GM18909 (cell line): ENCODE results near the gene RNF225.
A peak's percentile ranks its signal among the peaks of the same experiment; 100 is the strongest.
"Not testable (repeated sequence)": the region's sequence is repeated elsewhere in the genome, so short reads cannot be mapped to it uniquely, and the experiment has no call there.

Experiments used
- ATAC-seq: cut with Tn5 transposase; IDR thresholded peaks from one replicate; pipeline ENCODE4 v1.9.1; 2021; ENCODE audit warnings: mild to moderate bottlenecking; ENCODE audit not compliant: unreplicated experiment, poor library complexity

RNF225 gene

GRCh38 chr19:58386576-58387337, 8.7 kb upstream of the RNF225 start, which contains the start of gene RPS5:
TSS of gene RPS5 (plus strand) at chr19:58387269. CDS start at chr19:58388138, 869 bp downstream.
- ATAC-seq = peak; percentile 86

GRCh38 chr19:58387338-58388174, 7.9 kb upstream of the RNF225 start:
- no peak for ATAC-seq

- no peak for ATAC-seq
These were observed 7.3 kb upstream of the RNF225 start for GRCh38 chr19:58388175-58388526.

DNA sequence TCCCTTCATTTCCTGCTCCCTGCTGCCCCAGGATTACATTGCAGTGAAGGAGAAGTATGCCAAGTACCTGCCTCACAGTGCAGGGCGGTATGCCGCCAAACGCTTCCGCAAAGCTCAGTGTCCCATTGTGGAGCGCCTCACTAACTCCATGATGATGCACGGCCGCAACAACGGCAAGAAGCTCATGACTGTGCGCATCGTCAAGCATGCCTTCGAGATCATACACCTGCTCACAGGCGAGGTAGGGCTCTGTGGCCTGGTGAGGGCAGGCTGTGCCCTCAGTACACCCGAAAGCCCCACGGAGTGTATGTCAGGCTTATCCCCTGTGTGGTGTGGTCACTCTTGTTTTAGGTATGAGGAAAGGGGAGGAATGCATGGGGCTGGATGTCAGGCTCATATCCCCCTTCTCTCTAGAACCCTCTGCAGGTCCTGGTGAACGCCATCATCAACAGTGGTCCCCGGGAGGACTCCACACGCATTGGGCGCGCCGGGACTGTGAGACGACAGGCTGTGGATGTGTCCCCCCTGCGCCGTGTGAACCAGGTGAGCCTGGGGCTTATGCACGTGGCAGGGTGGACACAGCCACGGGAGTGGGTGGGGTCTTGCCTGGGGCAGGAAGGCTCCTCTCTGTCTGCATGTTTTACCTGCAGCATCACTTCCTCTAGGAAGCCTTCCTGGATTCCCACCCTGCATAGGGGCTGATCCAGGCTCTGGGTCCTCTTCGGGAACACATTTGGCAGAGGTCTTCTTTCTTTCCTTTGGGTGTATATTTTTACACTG, 2.3 kb upstream of the RNF225 start:
- ATAC-seq = no peak

DNA sequence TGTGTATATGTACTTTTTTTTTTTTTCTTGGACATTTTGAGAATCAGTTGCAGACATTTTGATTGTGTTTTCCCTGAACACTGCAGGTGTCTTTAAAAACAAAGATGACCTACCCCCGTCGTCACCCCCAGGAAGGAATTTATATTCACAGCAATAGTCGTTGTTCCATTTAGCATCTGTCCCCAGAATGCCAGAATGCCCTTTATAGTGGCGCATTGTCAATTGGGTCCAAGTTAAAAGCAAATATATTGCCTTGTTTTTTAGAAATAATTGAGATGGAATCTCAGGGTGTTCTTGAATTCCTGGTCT, 1.8 kb upstream of the RNF225 start:
- no peak for ATAC-seq

- ATAC-seq = no peak
These were observed 636 bp upstream of the RNF225 start for GRCh38 chr19:58394821-58395219.

DNA sequence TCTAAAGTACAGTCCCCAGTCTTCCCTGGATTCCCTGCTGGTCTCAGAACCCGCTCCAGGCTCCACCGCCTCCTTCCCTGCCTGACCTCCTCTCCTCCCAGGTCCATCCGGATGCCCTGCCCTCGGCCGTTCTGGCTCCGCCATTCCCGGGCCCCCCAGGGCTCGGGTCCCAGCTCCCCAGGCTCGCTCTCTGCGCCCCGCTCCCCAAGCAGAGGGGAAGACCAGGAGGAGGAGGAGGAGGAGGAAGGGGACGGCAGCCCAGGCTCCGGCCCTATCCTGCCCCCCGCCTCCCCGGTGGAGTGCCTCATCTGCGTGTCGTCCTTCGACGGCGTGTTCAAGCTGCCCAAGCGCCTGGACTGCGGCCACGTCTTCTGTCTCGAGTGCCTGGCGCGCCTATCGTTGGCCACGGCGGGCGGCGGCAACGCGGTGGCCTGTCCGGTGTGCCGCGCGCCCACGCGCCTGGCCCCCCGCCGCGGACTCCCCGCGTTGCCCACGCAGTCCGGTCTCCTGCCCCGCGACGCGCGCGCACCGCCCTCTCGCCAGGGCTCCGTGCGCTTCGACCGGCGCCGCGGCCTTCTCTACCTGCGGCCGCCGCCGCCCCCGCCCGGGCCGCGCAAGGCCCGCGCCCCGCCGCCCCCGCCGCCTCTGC, 647 bp downstream of the RNF225 start:
- no peak for ATAC-seq

DNA sequence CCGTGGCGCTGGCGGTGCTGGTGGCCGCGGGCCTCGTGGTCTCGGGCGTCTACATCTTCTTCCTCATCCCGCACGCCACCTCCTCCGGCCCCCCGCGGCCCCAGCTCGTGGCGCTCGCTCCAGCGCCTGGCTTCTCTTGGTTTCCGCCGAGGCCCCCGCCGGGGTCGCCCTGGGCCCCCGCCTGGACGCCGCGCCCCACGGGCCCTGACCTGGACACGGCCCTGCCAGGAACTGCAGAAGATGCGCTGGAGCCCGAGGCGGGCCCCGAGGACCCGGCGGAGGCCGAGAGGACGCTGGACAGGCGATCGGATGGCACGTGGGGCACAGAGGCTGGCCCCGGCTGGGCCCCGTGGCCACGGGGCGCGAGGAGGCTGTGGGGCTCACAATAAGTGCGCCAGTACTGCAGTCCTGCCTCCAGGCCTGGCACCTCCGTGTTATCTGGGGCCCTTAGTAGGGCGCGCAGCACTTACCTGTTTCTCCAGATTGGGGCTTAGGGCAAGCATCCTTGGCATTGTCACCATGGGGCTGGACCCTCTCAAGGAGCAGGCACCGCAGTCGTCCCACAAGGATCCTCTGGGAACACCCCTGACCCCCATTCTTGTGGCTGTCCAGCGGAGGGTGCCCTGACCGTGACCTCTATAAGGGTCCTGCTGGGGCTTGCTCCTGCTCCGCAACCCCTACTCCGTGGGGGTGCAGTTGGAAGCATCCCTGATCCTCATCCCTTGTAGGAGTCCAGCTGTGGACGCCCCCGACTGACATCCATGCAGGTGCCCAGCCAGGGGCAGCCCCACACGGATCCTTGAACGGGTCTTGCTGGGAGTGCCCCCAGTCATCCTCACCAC, 1.5 kb downstream of the RNF225 start:
- ATAC-seq = no peak

DNA sequence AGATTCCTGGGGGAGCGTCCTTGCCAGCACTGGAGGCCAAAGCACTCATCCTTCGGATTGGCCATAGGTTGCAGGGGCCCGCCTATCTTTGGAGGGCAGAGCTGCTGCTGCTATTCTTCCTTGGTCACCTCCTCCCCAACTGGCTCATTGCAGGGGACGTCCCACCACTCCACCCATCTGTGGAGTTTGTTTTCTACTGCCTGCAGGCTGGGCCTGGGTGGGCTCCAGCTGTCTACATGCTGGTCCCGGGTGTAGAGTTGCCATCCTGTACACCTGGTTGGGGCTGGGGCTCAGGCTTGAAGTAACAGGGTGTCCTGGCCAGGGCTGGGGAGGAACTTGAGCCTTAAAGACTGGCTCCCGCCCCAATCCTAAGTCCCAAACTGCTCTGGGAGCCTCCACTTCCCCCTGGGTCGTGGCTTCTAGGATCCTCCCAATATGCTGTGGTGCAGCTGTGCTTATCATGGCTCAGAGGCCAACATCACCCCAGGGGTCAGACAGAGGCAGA, 2.1 kb downstream of the RNF225 start:
- no peak for ATAC-seq

GRCh38 chr19:58398087-58398486, 2.6 kb downstream of the RNF225 start:
- ATAC-seq = no peak

- no peak for ATAC-seq
These were observed 3.1 kb downstream of the RNF225 start for GRCh38 chr19:58398545-58398944.

DNA sequence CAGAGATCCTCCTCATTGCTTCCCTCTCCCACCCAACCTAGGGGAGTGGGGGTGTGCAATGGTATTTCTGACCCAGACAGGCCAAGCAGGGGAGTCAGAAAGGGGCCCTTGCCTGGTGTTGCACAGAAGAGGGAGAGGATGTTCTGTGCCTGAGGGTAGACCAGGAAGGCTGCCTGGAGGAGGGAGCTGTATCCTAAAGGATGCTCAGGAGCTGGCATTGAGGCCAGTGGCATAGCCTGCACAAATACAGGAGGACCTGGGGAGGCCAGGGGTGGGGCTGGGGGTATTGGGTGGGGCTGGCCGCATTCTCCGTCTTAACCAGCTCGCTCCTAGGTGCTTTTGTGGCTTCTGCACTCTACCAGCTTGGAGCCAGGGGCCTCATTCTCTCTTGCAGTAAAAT, 4.4 kb downstream of the RNF225 start:
- ATAC-seq = no peak

DNA sequence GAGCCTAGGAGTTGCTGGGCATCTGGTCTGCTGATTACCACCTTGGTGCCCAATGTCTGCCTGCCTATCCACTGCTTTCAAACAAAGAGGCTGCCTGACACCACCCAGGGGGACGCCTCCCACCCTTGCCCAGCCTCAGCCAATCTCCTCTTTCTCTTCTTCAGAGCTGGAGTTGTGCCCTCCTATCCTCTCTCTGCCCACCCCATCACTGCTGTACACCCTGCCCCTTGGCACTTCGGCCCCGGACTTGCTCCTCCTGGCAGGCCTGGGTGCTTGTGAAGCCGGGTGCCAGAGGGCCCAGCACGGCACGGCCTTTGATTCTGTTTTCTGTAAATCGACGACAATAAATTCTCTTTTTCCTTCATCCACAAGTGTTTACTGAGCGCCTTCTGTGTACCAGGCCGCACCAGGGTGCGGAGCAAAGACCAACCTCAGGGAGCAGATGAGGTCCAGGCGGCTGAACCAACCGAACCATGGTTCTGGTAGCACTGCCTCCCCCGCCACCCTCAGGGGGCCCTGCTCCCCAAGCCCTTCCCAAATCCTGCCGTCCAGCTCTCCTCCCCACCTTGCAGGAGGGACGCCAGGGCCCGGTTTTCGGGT, 5.0 kb downstream of the RNF225 start:
- ATAC-seq = no peak

- ATAC-seq = peak; percentile 98
These were observed 5.7 kb downstream of the RNF225 start for GRCh38 chr19:58400916-58401839.

DNA sequence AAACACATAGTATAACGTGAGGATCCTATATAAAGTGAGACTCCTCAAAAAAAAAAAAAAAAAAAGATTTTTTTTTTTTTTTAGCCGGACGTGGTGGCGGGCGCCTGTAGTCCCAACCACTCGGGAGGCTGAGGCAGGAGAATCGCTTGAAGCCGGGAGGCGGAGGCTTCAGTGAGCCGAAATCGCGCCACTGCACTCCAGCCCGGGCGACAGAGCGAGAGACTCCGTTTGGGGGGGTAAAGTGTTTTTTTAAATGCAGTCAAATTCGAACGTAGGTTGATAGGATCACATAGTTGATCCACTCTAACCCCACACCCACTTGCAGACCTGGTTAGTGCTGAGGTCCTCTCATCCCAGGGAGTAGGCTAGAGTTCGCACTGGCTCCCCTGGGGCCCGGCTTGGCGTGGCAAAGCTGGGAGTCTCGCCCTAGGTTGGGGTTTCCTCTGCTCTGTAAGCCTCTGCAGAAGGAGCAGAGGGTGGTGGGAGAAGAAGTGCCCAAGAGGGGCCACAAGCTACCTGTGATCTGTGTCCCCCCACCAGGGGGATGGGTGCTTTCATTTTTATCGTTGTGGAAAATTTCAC, 6.5 kb downstream of the RNF225 start:
- no peak for ATAC-seq

DNA sequence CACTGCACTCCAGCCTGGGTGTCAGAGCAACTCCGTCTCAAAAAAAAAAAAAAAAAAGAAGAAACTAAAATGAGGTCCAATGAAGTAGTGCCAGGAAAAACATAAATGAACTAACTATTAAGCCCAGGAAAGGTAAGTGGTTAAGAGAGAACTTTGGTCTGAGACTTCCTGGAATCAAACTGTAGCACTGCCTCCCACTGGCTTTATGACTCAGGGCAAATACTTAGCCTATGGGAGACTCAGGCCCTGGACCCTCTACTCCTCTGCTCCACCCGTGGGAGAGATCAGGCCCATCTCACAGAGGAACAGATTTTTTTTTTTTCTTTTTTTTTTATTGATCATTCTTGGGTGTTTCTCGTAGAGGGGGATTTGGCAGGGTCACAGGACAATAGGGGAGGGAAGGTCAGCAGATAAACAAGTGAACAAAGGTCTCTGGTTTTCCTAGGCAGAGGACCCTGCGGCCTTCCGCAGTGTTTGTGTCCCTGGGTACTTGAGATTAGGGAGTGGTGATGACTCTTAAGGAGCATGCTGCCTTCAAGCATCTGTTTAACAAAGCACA, 8.5 kb downstream of the RNF225 start:
- ATAC-seq = not testable (repeated sequence)
